GM12891 (cell line): ENCODE data around the gene PRAMEF10.
"Not testable (repeated sequence)": the region's sequence is repeated elsewhere in the genome, so short reads cannot be mapped to it uniquely, and the experiment has no call there.

Experiments
- POLR2A ChIP-seq: IDR thresholded peaks from 2 replicates; pipeline ENCODE4 v1.6.1; 2011; ENCODE audit warnings: low read depth, low read length, control low read depth
- TAF1 ChIP-seq: IDR thresholded peaks from 2 replicates; pipeline ENCODE4 v1.6.1; 2011; ENCODE audit warnings: low read depth, low read length, control low read depth

DNA sequence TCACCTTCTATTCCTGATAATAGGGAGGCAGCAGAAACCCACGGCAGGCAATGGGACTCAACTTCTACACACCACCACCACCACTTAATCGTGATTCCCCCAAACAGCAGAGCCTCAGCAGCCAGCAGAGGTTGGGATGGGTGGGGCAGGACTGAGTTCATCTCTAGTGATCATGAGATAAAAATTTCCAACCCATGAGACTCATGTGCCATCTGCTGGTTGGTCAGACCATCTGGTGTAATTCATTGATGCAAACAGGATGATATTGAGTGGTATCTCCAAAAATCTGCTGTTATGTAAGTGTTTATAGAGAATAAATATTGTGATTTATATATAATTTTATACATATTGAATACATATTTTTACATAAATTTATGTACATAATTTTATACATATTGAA lies 23.7 kb upstream of the PRAMEF10 start:
- TF ChIP-seq POLR2A, TAF1: not testable (repeated sequence)
